HEK293 (cell line): ENCODE measurements around the gene DMWD.

Source experiments
- CTCF ChIA-PET: fragments of 350-600 bp; formaldehyde crosslinking; extraction: SDS; loops from one replicate; lab custom pipeline; 2021; ENCODE audit warnings: antibody characterized with exemption; lab: Yijun Ruan, JAX
- POLR2A ChIA-PET: fragments of 300-600 bp; formaldehyde crosslinking; extraction: SDS; loops from one replicate; lab custom pipeline; 2020; ENCODE audit warnings: antibody characterized with exemption, inconsistent platforms; lab: Yijun Ruan, JAX
- H3K27ac ChIP-seq: fragments of 200-500 bp; sonication (Bioruptor generic); 2 replicates; pipeline ENCODE4 v1.5.1; 2014; ENCODE audit warnings: low read depth, low read length, control low read depth, inconsistent platforms; ENCODE audit errors: extremely low read depth
- H3K36me3 ChIP-seq, 2 experiments: fragments of 200-500 bp in 1 of 2; sonication (Bioruptor generic) in 1 of 2; 1 replicate in 1 of 2; 2 replicates in 1 of 2; pipeline ENCODE4 v1.5.1; 2014 to 2017; ENCODE audit warnings: inconsistent platforms in 2 of 2, low read length in 2 of 2; ENCODE audit not compliant: control insufficient read depth in 2 of 2, insufficient read depth in 1 of 2
- H3K4me1 ChIP-seq: fragments of 200-500 bp; sonication (Bioruptor generic); 2 replicates; pipeline ENCODE4 v1.5.1; 2014; ENCODE audit warnings: mild to moderate bottlenecking, low read length, inconsistent platforms; ENCODE audit not compliant: control insufficient read depth, insufficient read depth
- H3K4me3 ChIP-seq: 2 replicates; pipeline ENCODE4 v1.5.1; 2011; ENCODE audit warnings: low read depth, mild to moderate bottlenecking, control low read depth, low read length, moderate library complexity
- H3K9me3 ChIP-seq: fragments of 200-500 bp; sonication (Bioruptor generic); 2 replicates; pipeline ENCODE4 v1.5.1; 2014; ENCODE audit warnings: low read depth, low read length, inconsistent platforms; ENCODE audit not compliant: control insufficient read depth, insufficient read depth
- EGR2 ChIP-seq: fragments of 450-650 bp; formaldehyde crosslinking; IDR thresholded peaks from 2 replicates; pipeline ENCODE4 v1.5.1; 2016; ENCODE audit warnings: low read depth, missing biosample characterization, missing genetic modification characterization
- REPIN1 ChIP-seq: fragments of 450-650 bp; formaldehyde crosslinking; IDR thresholded peaks from 2 replicates; pipeline ENCODE4 v1.5.1; 2017; ENCODE audit warnings: missing biosample characterization, missing genetic modification characterization, low read depth
- SALL2 ChIP-seq: fragments of 450-650 bp; formaldehyde crosslinking; IDR thresholded peaks from 2 replicates; pipeline ENCODE4 v1.5.0; 2017; ENCODE audit warnings: missing biosample characterization, mild to moderate bottlenecking, missing genetic modification characterization, borderline replicate concordance
- YY1 ChIP-seq: fragments of 450-650 bp; formaldehyde crosslinking; IDR thresholded peaks from 2 replicates; pipeline ENCODE4 v1.5.1; 2018; ENCODE audit warnings: missing biosample characterization, missing genetic modification characterization
- YY2 ChIP-seq: fragments of 450-650 bp; formaldehyde crosslinking; IDR thresholded peaks from 2 replicates; pipeline ENCODE4 v1.5.1; 2016; ENCODE audit warnings: missing biosample characterization, missing genetic modification characterization
- ZBTB48 ChIP-seq: fragments of 450-650 bp; formaldehyde crosslinking; IDR thresholded peaks from 2 replicates; pipeline ENCODE4 v1.5.1; 2016; ENCODE audit warnings: missing biosample characterization, missing genetic modification characterization
- ZFP37 ChIP-seq: fragments of 450-650 bp; formaldehyde crosslinking; IDR thresholded peaks from 2 replicates; pipeline ENCODE4 v1.5.1; 2016; ENCODE audit warnings: missing biosample characterization, missing genetic modification characterization
- ZNF112 ChIP-seq: fragments of 450-650 bp; formaldehyde crosslinking; IDR thresholded peaks from 2 replicates; pipeline ENCODE4 v1.5.0; 2017; ENCODE audit warnings: missing biosample characterization, missing genetic modification characterization
- ZNF121 ChIP-seq: fragments of 450-650 bp; formaldehyde crosslinking; IDR thresholded peaks from 2 replicates; pipeline ENCODE4 v1.5.1; 2016; ENCODE audit warnings: missing biosample characterization, missing genetic modification characterization
- ZNF184 ChIP-seq: fragments of 450-650 bp; IDR thresholded peaks from 2 replicates; pipeline ENCODE4 v1.5.1; 2018; ENCODE audit warnings: missing biosample characterization, mild to moderate bottlenecking, missing genetic modification characterization
- ZNF19 ChIP-seq: fragments of 450-650 bp; formaldehyde crosslinking; IDR thresholded peaks from 2 replicates; pipeline ENCODE4; 2016; ENCODE audit warnings: missing biosample characterization, missing genetic modification characterization, low read depth
- ZNF501 ChIP-seq: fragments of 450-650 bp; formaldehyde crosslinking; IDR thresholded peaks from 2 replicates; pipeline ENCODE4 v1.5.1; 2016; ENCODE audit warnings: missing biosample characterization, missing genetic modification characterization
- ZNF510 ChIP-seq: fragments of 450-650 bp; formaldehyde crosslinking; IDR thresholded peaks from 2 replicates; pipeline ENCODE4 v1.5.1; 2018; ENCODE audit warnings: mild to moderate bottlenecking, missing genetic modification characterization, missing biosample characterization; ENCODE audit not compliant: insufficient replicate concordance
- ZNF529 ChIP-seq: fragments of 450-650 bp; formaldehyde crosslinking; IDR thresholded peaks from 2 replicates; pipeline ENCODE4 v1.5.1; 2017; ENCODE audit warnings: missing genetic modification characterization, missing biosample characterization; ENCODE audit not compliant: insufficient replicate concordance
- ZNF571 ChIP-seq: fragments of 450-650 bp; formaldehyde crosslinking; IDR thresholded peaks from 2 replicates; pipeline ENCODE4 v1.5.0; 2017; ENCODE audit warnings: missing biosample characterization, missing genetic modification characterization
- ZNF624 ChIP-seq: fragments of 450-650 bp; formaldehyde crosslinking; IDR thresholded peaks from 2 replicates; pipeline ENCODE4 v1.5.1; 2017; ENCODE audit warnings: missing biosample characterization, missing genetic modification characterization
- ZNF776 ChIP-seq: fragments of 450-650 bp; formaldehyde crosslinking; IDR thresholded peaks from 2 replicates; pipeline ENCODE4 v1.5.0; 2017; ENCODE audit warnings: missing biosample characterization, missing genetic modification characterization, borderline replicate concordance
- TF ChIP-seq, protein P1 (sequence below): fragments of 450-650 bp; formaldehyde crosslinking; IDR thresholded peaks from 2 replicates; pipeline ENCODE4 v1.5.1; 2016; ENCODE audit warnings: missing biosample characterization, missing genetic modification characterization
- TF ChIP-seq, protein P2 (sequence below): fragments of 450-650 bp; formaldehyde crosslinking; IDR thresholded peaks from 2 replicates; pipeline ENCODE4 v1.5.1; 2016; ENCODE audit warnings: missing biosample characterization, missing genetic modification characterization
- TF ChIP-seq, protein P3 (sequence below): fragments of 450-650 bp; formaldehyde crosslinking; IDR thresholded peaks from 2 replicates; pipeline ENCODE4 v1.5.1; 2017; ENCODE audit warnings: missing biosample characterization, missing genetic modification characterization
- TF ChIP-seq, protein P4 (sequence below): fragments of 450-650 bp; formaldehyde crosslinking; IDR thresholded peaks from 2 replicates; pipeline ENCODE4 v1.5.1; 2017; ENCODE audit warnings: missing biosample characterization, missing genetic modification characterization
- TF ChIP-seq, protein P5 (sequence below): fragments of 450-650 bp; formaldehyde crosslinking; IDR thresholded peaks from 2 replicates; pipeline ENCODE4 v1.5.1; 2016; ENCODE audit warnings: missing biosample characterization, missing genetic modification characterization
- TF ChIP-seq, protein P6 (sequence below): fragments of 450-650 bp; formaldehyde crosslinking; optimal IDR thresholded peaks from 2 replicates; pipeline ENCODE3; 2016; ENCODE audit warnings: missing biosample characterization, mild to moderate bottlenecking, missing genetic modification characterization
- TF ChIP-seq, protein P7 (sequence below): fragments of 450-650 bp; formaldehyde crosslinking; IDR thresholded peaks from 2 replicates; pipeline ENCODE4 v1.5.1; 2016; ENCODE audit warnings: missing biosample characterization, missing genetic modification characterization

The DMWD gene

DNA sequence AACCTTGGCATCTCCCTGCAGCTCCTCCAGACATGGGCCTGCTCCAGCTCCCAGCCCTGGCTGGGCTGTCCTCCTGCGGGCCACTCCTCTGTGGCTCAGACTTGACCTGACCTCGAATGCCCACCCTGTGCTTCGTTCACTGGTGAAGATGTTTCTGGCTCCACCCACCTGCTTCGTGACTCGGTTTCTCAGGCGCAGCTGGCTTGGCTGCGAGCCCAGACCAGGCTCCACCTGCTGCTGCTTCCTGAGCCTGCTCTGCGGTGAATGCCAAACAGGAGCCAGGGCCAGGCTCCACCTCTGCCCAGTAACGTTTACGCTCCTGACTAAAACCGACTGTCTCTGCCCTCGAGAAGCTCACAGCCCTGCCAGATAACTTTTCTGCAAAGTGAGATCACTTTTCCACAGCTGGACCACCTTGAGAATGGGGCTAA is 31.4 kb upstream of the DMWD start:
- H3K4me1 ChIP-seq = no peaks in the 10 kb centered on the region
- ChIA-PET CTCF (interaction anchor here (0.7 to 1.3 kb wide), 4 partner anchors 39 to 226 kb away, joined by 3 to 5 read pairs (median 4); no protein-coding TSS in a partner anchor), POLR2A (interaction anchor here (1.6 to 2.1 kb wide), 2 partner anchors 39 to 54 kb away, joined by 6 to 7 read pairs; partner anchors contain the start of genes SIX5 and SYMPK)
- no peak overlapping the region for H3K4me3 ChIP-seq
- H3K36me3 ChIP-seq = peaks cover 3 to 89% of the 10 kb centered on the region in 2 experiments; a peak in 2 of 3 replicates
- no peaks in the 10 kb centered on the region for H3K9me3 ChIP-seq
- TF ChIP-seq REPIN1 (tag by site-specific recombination) = no peak
- TF ChIP-seq ZNF19 (tag by site-specific recombination) = no peak
- no peak for TF ChIP-seq YY1 (tag by site-specific recombination)
- TF ChIP-seq EGR2 (tag by site-specific recombination) = no peak
- no peak for TF ChIP-seq ZNF112 (tag by site-specific recombination)
- no peak for TF ChIP-seq ZFP37 (tag by site-specific recombination)
- TF ChIP-seq ZBTB48 (tag by site-specific recombination) = no peak
- TF ChIP-seq, protein P1, sequence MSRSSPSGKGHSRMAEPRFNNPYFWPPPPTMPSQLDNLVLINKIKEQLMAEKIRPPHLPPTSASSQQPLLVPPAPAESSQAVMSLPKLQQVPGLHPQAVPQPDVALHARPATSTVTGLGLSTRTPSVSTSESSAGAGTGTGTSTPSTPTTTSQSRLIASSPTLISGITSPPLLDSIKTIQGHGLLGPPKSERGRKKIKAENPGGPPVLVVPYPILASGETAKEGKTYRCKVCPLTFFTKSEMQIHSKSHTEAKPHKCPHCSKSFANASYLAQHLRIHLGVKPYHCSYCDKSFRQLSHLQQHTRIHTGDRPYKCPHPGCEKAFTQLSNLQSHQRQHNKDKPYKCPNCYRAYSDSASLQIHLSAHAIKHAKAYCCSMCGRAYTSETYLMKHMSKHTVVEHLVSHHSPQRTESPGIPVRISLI = no peak
- no peak for TF ChIP-seq ZNF501 (tag by site-specific recombination)
- TF ChIP-seq, protein P2, sequence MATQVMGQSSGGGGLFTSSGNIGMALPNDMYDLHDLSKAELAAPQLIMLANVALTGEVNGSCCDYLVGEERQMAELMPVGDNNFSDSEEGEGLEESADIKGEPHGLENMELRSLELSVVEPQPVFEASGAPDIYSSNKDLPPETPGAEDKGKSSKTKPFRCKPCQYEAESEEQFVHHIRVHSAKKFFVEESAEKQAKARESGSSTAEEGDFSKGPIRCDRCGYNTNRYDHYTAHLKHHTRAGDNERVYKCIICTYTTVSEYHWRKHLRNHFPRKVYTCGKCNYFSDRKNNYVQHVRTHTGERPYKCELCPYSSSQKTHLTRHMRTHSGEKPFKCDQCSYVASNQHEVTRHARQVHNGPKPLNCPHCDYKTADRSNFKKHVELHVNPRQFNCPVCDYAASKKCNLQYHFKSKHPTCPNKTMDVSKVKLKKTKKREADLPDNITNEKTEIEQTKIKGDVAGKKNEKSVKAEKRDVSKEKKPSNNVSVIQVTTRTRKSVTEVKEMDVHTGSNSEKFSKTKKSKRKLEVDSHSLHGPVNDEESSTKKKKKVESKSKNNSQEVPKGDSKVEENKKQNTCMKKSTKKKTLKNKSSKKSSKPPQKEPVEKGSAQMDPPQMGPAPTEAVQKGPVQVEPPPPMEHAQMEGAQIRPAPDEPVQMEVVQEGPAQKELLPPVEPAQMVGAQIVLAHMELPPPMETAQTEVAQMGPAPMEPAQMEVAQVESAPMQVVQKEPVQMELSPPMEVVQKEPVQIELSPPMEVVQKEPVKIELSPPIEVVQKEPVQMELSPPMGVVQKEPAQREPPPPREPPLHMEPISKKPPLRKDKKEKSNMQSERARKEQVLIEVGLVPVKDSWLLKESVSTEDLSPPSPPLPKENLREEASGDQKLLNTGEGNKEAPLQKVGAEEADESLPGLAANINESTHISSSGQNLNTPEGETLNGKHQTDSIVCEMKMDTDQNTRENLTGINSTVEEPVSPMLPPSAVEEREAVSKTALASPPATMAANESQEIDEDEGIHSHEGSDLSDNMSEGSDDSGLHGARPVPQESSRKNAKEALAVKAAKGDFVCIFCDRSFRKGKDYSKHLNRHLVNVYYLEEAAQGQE (tag by site-specific recombination) = no peak
- H3K27ac ChIP-seq = no peak overlapping the region

DNA sequence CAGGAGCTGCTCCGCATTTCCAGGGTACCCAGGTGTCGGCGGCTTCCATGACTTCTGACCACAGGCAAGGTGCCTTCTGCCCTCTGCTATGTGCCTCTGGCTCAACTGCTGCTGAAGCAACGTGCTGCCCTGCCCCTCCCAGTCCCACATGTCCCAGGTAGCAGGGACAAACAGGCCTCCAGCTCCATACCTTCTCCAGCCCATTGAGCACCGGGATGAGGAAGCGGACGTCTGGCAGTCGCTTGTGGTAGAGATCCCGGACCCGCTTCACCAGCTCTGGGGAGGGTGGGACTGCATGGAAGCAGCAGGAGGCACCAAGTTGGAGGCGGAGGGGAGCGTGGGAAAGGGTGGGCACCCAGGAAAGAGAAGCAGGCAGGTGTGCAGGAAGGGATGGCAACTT is 30.5 kb upstream of the DMWD start:
- H3K36me3 ChIP-seq = peaks cover 3 to 81% of the 10 kb centered on the region in 2 experiments; a peak in 2 of 3 replicates
- POLR2A ChIA-PET = interaction anchor here (1.2 kb wide), 1 partner anchor 9 kb away, joined by 3 read pairs; no protein-coding TSS in a partner anchor

More for the DNA sequence above, 30.5 kb upstream of the DMWD start:
- no peak for TF ChIP-seq ZNF571 (tag by site-specific recombination)
- TF ChIP-seq, protein P3, sequence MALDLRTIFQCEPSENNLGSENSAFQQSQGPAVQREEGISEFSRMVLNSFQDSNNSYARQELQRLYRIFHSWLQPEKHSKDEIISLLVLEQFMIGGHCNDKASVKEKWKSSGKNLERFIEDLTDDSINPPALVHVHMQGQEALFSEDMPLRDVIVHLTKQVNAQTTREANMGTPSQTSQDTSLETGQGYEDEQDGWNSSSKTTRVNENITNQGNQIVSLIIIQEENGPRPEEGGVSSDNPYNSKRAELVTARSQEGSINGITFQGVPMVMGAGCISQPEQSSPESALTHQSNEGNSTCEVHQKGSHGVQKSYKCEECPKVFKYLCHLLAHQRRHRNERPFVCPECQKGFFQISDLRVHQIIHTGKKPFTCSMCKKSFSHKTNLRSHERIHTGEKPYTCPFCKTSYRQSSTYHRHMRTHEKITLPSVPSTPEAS (tag by site-specific recombination) = no peak
- TF ChIP-seq ZNF510 (tag by site-specific recombination) = no peak
- TF ChIP-seq, protein P4, sequence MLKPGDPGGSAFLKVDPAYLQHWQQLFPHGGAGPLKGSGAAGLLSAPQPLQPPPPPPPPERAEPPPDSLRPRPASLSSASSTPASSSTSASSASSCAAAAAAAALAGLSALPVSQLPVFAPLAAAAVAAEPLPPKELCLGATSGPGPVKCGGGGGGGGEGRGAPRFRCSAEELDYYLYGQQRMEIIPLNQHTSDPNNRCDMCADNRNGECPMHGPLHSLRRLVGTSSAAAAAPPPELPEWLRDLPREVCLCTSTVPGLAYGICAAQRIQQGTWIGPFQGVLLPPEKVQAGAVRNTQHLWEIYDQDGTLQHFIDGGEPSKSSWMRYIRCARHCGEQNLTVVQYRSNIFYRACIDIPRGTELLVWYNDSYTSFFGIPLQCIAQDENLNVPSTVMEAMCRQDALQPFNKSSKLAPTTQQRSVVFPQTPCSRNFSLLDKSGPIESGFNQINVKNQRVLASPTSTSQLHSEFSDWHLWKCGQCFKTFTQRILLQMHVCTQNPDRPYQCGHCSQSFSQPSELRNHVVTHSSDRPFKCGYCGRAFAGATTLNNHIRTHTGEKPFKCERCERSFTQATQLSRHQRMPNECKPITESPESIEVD (tag by site-specific recombination) = no peak
- no peak for TF ChIP-seq ZNF624 (tag by site-specific recombination)
- TF ChIP-seq, protein P5, sequence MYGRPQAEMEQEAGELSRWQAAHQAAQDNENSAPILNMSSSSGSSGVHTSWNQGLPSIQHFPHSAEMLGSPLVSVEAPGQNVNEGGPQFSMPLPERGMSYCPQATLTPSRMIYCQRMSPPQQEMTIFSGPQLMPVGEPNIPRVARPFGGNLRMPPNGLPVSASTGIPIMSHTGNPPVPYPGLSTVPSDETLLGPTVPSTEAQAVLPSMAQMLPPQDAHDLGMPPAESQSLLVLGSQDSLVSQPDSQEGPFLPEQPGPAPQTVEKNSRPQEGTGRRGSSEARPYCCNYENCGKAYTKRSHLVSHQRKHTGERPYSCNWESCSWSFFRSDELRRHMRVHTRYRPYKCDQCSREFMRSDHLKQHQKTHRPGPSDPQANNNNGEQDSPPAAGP (tag by site-specific recombination) = no peak
- no peak for TF ChIP-seq ZNF529 (tag by site-specific recombination)
- TF ChIP-seq, protein P6, sequence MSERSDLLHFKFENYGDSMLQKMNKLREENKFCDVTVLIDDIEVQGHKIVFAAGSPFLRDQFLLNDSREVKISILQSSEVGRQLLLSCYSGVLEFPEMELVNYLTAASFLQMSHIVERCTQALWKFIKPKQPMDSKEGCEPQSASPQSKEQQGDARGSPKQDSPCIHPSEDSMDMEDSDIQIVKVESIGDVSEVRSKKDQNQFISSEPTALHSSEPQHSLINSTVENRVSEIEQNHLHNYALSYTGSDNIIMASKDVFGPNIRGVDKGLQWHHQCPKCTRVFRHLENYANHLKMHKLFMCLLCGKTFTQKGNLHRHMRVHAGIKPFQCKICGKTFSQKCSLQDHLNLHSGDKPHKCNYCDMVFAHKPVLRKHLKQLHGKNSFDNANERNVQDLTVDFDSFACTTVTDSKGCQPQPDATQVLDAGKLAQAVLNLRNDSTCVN = no peak
- TF ChIP-seq ZNF184 (tag by site-specific recombination) = no peak
- no peak for TF ChIP-seq YY2 (tag by site-specific recombination)
- TF ChIP-seq ZNF776 (tag by site-specific recombination) = no peak
- no peak for TF ChIP-seq SALL2 (tag by site-specific recombination)
- TF ChIP-seq, protein P7, sequence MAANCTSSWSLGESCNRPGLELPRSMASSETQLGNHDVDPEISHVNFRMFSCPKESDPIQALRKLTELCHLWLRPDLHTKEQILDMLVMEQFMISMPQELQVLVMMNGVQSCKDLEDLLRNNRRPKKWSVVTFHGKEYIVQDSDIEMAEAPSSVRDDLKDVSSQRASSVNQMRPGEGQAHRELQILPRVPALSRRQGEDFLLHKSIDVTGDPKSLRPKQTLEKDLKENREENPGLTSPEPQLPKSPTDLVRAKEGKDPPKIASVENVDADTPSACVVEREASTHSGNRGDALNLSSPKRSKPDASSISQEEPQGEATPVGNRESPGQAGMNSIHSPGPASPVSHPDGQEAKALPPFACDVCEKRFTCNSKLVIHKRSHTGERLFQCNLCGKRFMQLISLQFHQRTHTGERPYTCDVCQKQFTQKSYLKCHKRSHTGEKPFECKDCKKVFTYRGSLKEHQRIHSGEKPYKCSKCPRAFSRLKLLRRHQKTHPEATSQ (tag by site-specific recombination) = no peak
- TF ChIP-seq ZNF121 (tag by site-specific recombination) = no peak
- TF ChIP-seq, all 188 proteins: peak for 0
- no peak overlapping the region for H3K27ac ChIP-seq
- no peaks in the 10 kb centered on the region for H3K9me3 ChIP-seq
- H3K4me1 ChIP-seq = no peaks in the 10 kb centered on the region
- CTCF ChIA-PET = interaction anchor here (1.0 to 1.3 kb wide), 2 partner anchors 40 to 41 kb away, joined by 3 read pairs; no protein-coding TSS in a partner anchor
- no peak overlapping the region for H3K4me3 ChIP-seq
